GM19238 (cell line): Measurements from ENCODE around the gene MIER3.

Experiments
- DNase-seq: peaks from one replicate; pipeline ENCODE4 v3.0.0; 2011; ENCODE audit warnings: low spot score; ENCODE audit not compliant: insufficient read length

MIER3 gene

DNA sequence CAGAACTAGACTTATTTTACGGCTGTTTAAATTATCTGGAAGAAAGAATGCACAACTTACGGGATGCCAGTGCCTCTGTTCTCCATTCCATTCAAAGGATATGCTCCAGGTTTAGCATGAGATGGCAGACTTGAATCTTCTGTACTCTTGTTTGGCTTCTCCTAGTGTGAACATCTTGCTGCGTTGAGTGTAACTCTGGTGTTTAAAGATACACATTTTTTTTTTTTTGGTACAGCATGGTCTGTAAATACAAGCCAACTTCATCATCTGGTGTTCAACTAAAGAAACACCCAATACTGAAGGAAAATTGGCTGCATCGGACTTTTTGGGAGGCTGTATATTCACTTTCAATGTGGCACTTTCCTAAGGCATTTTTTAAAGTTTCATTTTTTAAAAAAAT is 7.4 kb upstream of the MIER3 start:
- no peak for DNase-seq

DNA sequence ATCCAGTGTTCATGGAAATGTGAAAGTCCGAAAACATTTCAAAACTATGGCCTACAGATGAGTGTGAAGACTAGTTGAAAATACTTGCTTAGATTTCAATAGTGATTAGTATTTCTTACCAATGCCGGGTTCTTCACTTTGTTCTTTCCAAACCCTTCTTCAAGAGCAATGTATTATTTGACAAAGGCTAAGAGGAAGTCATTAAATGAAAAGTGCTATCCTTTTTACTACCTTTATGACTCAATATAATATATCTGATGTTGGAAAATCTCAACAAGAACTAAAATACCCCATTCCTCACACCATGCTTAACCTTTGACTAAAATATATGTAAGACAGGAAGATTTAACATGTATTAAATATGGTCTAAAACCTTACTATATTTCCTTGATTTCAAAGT is 6.7 kb upstream of the MIER3 start:
- DNase-seq: no peak

DNA sequence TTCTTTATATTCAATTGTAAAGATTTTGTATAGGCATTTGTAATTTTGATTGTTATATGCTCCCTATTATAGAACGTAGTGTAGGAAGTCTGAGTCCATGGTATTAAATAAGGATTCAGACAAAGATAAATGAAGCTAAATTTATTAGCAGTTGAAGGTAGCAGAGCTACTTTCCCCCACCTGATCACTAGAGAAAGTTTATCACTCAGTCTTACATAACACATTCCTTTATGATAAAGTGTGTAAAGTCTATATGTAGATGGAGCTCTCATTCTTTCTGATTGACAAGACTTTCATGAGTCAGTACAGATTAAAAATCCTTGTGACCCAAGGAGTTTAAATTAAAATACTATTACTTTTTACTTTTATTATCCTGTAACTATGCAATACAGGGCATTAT is 2.3 kb upstream of the MIER3 start:
- DNase-seq: no peak

DNA sequence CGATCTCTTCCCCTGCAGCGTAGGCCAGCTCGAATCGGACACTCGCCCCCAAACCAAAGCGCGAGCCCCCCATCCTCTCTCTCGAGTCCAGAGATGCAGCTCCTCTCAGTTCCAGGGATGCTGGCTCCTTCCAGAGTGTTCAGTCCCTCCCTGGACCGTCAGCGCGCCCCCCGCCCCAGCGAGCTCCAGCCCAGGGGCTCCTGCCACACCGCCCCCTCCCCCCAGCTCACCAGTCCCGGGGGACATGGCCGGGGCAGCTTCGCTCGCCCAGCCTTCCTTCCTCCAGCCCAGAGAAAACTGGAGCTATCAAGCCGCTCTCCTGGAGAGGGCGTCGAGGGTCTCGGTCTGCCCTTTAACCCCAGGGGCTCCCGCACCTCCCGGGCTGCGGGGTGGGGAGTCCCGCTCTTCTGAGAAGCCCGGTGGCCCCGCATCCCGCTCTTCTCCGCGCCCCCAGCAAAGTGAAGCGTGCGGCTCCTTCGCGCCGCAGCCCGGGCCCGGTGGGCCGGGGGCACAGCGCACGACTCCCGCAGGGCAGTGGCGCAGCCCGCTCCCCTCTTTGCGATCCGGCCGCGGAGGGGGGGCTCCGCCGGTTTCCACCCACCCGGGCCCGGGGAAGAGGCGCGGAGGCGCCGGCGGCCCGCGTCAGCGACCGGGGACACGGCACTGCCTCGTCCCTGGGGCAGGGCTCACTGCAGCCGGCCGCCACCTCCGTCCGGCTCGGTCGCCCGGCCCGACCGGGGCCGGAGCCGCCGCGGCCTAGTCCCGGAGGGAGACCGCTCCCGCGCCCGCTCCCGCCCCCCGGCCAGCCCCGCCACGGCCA is 587 bp downstream of the MIER3 start:
- DNase-seq: peak; percentile 23

DNA sequence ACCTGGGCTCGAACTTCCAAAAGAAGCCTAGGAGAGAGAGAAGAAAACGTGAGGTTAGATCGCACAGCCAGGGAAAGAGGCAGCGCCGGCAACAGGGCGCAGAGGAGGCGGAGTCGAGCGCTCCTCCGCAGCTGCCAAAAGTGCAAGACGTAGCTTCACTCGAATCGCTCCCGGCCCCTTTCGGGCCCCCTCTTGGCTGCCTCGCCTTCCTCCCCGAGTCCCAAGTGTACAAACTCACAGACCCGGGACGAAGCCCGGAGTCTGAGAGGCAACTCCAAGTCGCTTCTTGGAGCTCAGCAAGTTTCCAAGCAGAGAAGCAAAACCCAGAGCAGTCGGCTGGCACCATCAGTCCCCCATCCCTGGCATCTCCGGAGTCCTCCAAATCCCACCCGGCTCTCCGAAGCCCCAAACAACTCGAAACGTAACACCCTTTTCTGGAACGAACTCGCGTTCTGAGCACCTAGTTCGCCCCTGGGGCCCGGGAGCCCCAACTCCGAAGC is 1.2 kb downstream of the MIER3 start:
- DNase-seq: peak; percentile 56

DNA sequence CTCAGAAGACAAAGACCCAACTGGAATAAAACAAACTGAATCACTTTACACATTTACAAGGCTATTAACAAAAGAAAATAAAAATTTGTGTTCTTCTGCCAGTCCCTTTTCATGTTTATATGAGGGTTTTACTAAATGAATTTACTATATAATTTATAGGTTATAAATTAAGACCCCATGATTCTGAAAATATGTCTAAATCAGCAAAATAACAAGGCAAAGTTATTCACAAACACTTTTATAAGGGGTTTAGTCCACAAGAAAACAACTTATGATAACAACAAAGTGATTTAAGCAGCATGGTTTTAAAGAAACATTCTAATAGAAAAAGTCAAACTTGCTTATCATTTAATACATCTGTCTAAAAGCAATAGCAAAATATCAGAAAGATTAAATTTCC is 4.9 kb downstream of the MIER3 start:
- DNase-seq: no peak

DNA sequence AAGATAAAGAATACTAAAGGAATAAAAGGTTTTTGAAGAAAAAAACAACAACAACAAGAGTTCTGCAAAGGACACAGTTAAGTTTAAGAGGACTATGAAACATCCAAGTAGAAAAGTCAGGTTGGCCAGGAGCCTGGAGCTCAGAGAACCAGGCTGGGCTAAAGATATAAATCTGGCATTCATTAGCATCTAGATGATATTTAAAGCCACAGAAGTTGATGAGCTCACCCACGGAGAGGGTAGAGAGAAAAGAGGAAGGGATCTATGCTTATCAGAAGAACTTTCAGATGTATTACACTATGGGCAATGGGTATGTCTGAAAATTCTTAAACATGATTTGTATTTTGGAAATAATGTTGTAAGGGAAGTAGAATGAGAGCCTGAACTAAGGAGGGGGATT is 9.9 kb downstream of the MIER3 start:
- DNase-seq: no peak

DNA sequence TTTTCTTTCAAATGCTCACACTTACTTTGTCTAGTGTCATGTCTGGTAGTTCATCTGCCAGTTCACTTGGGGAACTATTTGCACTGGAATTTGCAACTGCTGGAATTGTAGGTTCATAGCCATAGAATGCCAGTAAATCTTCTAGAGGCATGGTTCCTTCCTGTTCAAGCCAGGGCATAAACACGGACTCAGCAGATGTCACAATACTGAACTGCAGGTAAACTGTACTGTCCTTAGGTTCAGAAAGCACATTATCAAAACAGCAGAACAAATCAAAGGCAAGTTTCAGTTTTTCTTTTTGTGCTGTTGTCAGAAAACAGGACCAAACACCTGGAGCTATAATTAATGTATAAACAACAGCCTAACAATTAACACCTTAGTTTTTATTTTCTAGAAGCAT is 13.1 kb downstream of the MIER3 start:
- no peak for DNase-seq

DNA sequence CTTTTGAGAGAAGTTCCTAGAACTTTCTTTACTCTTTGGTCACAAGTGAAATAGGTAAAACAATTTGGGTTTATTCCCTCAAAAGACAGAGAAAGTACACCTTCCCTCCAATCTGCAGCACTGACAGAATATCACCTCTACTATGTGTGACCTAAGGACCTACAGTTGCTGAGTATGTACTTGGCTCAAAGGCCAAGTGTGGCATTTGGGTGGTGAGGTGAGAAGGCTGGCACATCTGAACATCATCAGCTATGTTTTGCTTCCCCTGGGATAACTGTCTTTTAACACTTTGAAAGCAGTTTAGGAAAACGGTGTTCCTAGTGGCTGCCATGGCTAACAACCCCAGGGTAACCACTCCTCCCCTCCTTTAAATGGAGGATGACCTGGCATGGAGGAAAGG is 17.6 kb downstream of the MIER3 start:
- no peak for DNase-seq

DNA sequence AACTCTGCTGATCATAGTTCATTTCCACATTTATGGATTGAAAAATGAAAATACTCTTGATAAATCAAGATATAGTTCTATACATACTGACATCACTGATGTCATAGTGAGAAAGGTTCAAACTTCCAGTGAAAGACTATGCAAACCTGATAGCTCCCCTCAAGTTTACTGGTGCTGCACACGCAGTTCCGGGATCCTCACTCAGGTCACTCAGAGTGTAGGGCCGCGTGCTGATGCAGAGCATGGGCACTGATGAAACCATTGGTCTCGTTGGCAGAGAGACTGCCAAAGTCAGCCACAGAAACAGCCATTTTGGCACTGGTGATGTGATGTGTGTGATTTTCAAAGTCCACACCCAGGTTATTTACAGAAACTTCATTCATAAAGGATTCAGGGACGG is 29.0 kb downstream of the MIER3 start:
- DNase-seq: no peak

DNA sequence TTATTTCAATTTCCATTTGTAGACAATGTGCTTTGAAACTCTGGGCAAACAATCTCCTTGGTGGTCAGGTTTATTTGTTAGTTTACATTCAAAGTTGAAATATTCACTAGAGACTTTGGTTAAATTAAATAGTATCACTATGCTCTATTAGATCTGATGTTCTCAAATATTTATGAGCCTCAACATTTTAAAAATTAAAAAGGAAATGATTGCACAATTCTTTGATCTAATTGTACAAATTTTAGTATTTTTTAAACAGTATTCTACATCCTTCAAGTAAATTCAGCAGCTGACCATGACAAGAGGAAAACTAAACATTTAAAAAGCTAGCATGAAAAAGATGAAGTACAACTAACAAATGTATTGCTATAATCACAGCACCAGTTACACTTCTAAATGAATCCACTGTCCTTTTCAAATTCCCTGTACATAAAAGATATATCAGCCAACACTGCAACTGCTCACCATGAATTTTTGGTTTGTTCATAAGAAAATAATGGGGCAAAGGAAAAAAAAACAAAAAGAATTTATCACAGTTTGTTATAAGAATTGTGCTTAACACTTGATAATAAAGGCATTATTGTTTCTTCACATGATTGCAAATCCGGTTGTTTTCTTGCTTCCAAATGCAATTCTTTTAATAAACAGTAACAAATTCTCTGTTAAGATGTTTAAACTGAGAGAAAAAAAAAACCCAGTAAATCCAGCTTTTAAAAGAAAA is 31.8 kb downstream of the MIER3 start:
- no peak for DNase-seq

DNA sequence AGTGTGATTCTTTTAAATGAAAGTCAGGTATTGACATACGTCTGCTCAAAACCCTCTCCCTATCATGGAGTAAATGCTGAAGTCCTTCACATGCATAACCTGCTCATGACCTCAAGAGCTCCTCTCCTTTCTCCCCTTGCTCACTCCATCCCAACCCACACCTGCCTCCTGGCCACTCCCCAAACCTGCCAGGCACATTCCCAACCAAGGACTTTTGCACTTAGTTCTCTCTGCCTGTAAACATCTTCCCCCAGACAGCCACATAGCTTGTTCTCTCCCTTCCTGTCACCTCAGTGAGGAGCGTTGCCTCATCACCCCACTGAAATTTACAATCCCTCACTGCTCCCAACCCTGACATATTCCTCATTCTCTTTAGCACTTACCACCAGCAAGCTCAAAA is 33.9 kb downstream of the MIER3 start:
- DNase-seq: no peak

DNA sequence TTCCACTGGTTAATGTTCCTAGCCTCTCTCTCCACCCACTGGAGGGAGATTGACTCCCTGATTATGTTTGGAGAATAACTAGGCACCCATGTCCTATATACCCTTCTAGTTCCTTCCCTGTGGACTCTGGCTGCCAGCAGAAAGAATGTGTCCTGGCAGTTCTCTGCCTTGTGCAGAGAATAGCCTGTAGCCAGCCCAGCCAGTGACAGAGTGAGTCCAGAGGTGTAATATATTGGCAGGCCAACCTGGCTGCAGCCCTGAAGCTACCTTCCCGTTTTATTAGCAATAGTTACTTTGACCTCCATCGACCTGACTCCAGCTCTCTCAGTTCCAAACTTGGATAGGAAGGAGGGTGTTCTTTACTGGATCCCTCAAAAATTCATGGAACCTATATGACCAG is 34.4 kb downstream of the MIER3 start:
- no peak for DNase-seq

DNA sequence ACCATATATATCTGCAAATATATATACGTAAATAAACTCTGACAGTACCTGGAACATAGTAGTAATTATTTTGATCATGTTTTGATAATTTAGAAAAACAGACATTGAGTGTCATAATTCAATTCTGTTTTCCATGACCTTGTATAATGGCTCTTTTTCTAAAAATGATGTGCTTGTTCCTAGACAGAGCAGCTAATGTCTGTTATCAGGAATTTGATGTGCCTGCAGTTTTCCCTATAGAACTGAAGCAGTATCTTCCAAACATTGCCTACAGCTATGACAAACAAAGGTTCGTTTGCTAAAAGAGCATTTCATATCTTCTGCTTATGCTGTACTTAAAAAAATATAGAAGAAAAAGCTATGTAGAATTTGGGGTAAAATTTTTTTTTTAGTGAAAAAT is 37.2 kb downstream of the MIER3 start:
- no peak for DNase-seq

DNA sequence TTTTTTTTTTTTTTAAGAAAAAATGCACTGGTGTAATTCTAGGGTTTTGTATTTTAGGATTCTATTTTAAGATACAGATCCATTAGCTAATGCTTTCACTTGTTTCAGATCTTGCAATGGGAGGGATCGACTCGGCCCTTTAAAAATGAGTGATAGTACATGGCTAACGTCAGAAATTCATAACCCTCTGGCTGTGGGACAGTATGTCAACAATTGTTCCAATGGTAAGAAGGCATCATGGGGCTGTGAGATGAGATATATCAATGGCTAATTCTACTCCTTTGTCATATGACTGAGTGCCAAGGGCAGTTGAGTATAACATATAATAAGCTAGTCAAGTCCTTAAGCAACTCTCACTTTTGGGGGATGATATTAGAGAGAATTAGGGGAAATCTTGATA is 38.2 kb downstream of the MIER3 start:
- no peak for DNase-seq

DNA sequence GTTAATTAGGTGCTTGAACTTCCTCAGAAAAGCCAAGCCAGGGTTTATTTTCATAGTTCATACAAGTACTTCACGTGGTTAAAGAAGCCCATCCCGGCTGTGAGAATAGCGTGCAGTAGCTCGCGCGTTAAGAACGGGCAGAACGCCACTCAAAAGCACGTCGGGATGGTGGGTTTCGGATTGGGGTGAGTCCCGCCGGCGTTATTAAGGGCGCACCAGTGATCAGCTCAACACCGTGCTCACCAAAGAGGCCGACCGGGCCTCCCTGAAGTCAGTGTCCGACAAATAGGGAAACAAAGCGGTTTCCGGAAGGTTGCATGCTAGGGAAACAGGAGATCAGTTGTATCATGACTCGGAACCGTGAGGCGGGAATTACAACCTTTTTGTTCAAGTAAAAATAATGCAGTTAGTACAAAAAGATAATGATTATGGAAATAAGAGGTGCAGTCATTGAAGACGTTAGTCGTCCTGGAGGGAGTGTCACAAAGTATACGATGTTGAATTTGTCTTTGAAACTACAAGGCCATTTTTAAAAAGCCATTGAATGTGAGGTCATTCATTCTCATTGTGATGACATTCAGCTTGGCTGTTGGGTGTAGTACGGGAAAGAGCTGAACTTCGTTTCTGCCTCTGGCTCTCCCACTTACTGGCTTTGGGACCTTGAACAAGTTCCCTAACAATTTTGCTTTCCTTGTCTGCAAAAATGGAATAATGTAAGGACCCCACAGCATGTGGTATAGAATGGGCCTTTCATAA is 41.5 kb downstream of the MIER3 start:
- no peak for DNase-seq

DNA sequence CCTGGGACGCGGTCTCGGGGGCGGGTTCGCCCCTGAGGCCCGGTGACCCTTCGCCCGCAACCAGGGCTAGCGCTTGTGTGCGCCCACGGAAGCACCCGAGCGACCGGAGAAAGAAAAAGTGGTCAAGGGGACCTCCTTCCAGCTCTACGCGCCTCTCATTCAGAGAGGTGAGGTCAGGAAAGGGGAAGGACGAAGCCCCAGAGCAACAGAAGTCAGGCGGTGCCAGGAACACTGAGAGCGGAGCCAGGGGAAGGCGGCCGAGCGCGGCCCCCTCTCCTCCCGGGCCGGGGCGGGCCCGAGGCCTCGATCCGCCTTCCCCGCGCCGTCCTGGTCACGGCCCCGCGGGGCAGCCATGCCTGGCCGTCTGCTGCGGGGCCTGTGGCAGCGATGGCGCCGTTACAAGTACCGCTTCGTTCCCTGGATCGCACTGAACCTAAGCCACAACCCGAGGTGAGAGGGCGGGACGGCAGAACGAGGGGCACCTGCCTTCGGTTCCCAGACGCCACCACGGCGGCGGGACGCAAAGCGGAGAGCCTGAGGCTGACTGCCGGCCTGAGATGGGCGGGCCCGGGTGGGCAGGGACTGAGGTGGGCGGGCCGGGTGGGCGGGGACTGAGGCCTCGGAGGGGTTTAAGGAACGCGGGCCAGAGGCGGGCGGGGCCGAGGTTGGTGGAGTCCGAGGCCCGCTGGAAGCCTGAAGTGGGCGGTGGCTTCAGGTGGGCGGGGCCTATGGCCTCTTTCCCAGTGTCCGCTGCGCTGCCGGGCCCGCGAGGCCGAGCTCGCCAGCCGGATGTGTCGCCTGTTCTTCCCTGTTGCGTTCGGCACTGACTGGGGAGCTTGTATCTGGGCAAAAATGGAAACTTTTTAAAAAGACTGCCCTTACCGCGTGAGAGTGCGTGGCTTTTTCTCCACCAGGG is 42.4 kb downstream of the MIER3 start, which contains the start of gene SETD9:
SETD9 (plus strand) TSS at position 303 of the 916 bp plus-strand sequence; CDS start at position 353, 50 bp downstream.
- DNase-seq: peak; percentile 88

DNA sequence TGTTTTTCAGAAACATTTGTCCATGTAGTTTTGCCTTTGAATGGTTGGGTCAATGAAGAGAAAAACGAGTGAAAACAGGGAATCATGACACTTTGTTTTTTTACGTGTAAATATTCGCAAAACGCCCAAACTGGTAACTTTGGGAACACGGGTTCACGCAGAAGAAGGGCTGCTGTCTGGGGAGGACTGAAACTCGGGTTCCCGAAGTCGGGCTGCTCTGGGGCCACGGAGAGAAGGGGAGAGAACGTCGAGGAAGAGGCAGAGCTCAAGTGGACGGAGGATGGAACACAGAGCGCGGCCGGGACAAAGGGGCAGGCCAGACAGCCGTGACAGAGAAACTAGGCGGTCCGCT is 43.0 kb downstream of the MIER3 start:
- no peak for DNase-seq

DNA sequence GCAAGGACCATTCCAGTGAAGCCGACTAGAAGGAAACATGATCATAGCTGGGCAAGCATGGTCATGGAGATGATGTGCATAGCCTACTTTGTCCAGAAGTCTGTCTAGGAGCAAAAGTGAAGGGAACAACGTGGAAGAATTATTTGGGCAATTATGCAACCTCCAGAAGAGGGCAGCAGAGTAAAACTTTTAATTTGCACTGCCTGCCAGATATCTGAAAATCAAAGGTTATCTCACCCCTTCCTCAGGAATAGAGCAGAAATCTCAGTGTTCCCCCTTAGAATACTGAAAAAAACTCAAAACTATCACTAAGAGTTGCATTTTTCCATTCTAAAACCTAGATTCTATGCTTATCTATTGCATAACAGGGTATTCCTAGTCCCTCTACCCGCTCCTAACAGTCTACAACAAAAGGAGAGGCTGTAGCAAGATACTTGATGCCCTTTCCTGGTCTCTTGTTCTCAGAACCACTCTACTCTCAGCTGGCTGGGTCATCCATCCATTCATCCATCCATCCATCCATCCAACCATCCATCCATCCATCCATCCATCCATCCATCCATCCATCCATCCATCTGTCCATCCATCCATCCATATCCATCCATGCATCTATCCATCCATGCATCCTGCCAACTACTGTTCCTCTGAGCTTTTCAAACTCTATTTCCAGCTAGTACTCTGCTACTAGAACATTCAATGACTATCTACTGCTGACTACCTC is 50.9 kb downstream of the MIER3 start:
- DNase-seq: no peak

DNA sequence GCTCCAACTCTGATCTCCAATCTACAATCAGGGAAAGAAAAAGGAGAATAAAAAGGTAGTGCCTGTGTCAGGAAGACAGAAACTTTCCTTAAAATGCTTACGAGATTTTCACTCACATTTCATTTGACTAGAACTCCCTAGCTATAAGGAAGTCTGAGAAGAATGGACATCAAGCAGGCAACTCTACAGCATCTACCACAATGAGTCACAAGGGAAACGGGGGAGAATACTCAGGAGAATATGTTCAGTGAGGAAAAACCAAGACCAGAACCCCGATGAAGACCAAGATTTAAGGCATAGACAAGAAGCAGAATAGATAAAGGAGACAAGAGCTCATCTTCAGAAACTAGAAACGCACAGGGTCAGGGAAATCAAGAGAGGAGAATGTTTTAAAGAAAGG is 51.5 kb downstream of the MIER3 start:
- no peak for DNase-seq
